SW480 (cell line): ENCODE data around the gene CDON.

ENCODE experiments used
- DNase-seq: peaks from one replicate; pipeline ENCODE4 v3.0.0-alpha.2; 2016; ENCODE audit warnings: low spot score

Gene CDON

DNA sequence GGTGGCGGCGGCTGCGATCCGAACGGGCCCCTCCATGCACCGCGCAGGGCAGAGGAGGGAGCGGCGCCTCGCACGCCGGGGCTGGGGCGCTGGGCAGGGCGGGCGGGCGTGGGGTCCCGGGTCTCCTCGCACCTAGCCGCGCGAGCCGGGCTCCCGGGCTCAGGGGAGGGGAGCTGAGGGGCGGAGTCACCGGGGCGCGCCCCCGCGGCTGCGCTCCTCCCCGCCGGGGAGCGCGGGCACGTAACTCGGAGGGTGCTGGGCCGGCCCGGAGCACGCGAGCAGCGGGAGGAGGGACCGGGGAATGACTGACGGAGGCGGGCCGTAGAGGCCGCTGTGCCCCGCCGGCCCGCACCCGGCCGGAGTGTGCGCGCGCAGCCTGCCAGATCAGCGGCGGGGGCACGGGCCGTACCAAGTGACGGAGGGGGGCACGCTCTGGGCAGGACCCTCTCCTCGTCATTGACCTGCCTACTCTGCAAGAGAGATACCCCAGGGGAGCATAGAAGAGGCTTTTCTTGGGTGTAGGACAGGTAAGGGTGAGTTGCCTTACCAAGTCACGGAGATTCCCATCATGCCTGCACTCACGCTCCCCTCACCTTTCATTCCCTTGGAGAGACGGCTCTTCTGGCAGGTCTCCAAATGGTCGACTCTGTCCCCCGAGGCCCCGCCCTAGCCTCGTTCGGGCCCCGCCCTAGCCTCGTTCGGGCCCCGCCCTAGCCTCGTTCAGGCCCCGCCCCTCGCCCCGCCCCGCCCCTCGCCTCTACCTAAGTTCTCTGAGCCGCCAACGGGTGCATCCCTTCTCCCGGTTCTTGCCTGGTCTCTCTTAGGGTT is at the start of gene CDON:
TSS of gene CDON (minus strand) at position 188 of the 828 bp plus-strand sequence. CDS start 39,390 bp downstream, outside the sequence.
- peak; percentile 94 for DNase-seq

GRCh38 chr11:126111458-126112116 is 48.9 kb upstream of the CDON start:
- no peak for DNase-seq

DNA sequence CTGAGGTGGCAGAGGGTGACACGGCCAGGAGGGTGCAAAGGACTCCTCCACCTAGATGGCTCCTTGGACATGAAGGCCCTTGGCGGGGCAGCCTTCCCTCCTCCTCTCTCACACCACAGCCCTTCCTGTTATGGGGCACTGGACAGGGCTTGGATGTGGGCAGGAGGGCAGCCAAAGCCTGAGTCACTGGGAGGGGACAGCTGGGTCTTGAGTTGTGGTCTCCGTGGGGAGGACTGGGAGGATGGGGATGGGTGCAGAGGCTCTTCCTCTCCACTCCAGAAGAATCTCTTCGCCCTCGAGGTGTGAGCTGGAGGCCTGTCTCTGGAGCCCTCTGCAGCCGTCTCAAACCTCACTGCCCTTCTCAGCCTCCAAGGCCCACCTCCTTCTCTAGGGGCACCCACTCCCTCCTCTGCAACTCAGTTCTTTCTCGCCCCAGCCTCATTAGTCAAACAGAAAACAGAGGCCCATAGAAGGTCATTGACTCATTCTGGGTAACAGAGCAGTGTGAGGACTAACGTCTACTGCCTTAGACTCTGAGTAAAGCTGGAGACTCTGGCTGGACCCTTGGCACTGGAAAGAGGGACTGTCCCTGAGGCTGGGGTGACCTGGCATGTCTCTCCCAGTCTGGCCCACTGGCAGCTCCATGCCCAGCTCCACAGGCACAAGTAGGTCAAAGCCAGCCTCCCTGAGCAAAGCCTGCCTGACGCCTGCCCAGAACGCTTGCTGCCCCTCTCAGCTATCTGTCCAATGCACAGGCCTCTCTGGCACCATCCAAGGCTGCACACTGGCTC is 47.5 kb upstream of the CDON start:
- peak; percentile 11 for DNase-seq

DNA sequence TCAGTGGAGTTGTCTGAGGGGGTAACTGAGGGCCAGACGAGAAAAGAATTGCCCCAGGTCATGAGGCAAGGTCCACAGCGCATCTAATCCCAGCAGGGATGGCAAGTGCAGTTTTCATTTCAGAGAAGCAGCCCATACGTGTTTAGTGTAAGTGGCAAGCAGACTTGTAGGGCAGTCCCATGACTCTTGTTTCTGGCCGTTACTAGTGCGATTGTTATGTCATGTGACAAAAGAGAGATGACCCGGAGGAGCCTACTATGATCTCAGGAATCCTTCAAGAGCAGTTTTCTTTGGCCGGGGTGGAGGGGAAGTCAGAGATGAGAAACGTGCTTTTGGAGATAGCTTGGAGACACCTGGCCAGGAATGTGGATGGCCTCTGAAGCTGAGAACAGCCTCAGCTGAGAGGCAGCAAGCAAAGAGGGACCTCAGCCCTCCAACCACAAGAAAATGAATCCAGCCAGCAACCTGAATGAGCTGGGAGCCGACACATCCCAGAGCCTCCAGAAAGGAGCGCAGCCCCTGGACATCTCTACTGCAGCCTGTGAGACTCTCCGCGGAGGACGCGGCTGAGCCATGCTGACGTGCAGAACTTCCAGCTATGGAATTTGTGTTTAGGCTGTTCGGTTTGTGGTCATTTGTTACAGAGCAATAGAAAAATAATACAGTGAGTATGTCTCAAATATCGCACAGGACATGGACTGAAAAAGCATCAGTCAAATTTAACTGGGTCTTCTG is 44.1 kb upstream of the CDON start:
- DNase-seq, result no peak

- no peak for DNase-seq
These were observed 43.0 kb upstream of the CDON start for GRCh38 chr11:126105748-126106080.

GRCh38 chr11:126105022-126105747 is 42.5 kb upstream of the CDON start:
- DNase-seq, result no peak

DNA sequence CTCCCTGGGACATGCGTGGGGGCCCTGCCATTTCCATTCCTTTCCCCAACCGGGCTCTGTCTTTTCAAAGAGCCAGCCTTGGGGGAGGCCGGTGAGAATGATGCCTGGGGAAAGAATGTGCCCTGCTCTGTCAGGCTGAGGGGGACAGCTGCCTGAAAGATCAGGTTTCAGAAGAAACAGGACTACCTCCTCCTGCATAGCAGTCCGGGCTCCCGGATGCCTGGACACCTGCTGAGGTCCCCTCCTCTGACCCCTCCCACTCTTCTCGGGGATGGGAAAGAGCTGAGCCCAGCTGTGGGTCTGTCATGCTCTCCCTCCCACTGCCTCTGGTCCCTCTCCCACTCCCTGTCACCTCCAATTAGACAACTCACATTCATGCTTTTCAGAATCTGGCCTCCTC is 41.8 kb upstream of the CDON start:
- no peak for DNase-seq

DNA sequence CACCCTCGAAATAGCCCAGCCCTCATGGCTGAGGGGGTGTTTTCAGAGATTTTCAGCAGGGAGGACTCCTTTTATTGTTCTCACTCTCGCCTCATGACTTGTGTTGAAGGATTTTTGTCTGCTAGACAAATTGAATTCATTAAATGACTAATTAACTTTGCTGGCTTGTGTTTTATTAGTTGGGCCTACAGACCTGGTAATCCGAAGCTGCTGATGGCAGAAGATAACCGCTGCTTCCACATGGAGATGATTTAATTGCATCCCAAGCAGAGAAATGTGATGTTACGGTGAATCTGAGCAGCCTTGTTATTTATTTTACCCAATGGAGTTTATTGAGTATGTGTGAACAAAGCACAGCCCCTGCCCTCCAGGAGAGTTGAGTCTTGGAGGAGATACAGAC is 40.5 kb upstream of the CDON start:
- DNase-seq, result no peak

- no peak for DNase-seq
These were observed 39.8 kb upstream of the CDON start for GRCh38 chr11:126102436-126102981.

DNA sequence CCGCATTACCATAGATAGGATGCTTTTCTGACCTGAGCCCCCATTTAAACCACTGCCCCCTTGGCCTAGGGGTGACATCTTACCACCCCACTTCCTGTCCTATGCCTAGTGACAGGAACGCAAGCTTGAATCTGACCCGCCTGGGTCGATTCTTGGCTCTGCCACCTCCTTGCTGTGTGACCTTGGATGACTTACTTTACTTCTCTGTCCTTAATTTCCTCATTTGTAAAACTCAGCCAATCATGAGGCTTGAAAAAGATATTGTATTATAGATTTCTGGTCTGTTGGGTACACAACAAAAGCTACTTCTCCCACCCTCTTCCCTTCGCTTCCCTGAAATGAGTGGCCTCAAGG is 39.2 kb upstream of the CDON start:
- no peak for DNase-seq

- DNase-seq, result no peak
These were observed 38.7 kb upstream of the CDON start for GRCh38 chr11:126101251-126101929.

DNA sequence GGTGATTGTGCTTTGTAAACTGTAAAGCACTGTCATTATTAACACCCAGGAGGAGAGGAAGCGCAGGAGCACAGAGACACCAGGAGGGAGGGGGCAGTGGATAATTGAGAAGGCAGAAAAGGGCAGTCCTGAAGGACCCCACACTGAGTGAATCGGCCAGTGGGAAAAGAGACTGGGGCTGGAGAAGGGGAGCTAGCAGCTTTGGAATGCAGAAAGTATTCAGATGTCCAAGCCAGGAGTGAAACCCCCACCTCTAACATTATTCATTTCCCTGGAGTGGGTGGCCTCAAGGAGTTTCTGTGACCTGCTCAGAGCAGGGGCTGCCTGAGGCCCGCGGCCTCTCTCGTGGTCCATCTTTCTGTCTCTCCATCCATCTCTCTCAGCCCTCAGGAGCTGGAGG is 38.0 kb upstream of the CDON start:
- DNase-seq, result no peak

DNA sequence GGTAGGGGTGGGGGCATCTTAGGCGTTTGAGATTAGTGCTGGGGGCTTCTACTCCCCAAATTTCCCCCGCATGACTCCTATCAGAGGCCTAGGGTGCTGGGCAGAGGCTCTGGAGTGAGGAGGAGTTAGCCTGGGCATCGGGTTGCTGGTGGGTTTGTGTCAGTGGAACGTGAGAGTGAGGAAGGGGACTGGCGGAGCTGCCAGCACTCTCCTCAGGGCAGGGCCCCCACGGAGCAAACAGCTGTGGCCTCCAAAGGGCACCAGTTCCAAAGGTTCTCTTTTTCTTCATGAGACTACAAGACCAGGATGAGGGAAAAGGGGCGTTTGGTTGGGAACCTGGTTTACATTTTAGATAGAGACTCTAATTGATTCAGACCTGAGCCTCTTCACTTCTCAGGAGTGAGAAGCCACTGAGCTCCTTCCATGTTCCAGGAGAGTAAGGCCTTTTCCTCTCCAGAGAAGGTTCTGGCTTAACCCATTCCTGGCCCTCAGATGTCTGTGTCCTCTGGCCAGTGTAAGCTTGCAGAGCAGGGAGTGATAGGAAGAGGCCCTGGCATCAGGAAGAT is 35.6 kb upstream of the CDON start:
- no peak for DNase-seq

DNA sequence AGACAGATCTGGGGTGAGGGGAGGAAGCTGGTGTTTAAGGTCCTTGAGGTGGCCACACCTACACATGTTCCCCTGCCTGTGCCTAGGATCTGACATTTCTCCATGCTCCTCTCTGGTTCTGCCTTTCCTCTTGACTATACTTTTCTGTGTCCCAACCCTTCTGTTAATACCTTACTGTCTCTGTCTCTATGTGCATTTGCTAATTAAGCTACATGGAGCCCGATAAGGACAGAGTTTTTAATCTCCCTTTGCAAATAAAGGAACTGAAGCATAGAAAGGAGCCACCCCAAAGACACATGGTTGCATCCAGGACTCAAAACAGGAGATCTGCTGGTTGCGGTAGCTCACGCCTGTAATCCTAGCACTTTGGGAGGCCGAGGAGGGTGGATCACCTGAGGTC is 33.1 kb upstream of the CDON start:
- DNase-seq, result no peak

GRCh38 chr11:126090452-126090851 is 27.8 kb upstream of the CDON start:
- DNase-seq, result peak; percentile 13

- no peak for DNase-seq
These were observed 26.3 kb upstream of the CDON start for GRCh38 chr11:126088999-126089398.

DNA sequence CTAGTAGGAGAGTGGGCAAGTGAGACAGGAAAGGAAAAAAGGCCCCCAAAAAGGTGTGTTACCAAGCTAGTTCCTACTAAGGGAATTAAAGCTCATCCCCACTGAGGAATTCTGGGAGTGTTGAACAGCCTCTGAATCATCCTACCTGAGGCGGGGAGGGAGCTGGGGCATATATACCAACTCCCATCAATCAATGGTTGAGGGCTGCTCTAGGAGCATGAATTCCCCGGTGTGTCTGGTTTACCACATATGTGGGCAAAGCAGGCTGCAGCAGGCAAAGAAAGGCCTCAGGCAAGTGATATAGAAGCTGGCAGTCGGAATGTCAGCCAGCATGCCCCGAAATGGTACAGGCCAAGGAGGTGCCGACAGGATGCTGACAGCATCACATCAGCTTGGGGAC is 23.6 kb upstream of the CDON start:
- no peak for DNase-seq

DNA sequence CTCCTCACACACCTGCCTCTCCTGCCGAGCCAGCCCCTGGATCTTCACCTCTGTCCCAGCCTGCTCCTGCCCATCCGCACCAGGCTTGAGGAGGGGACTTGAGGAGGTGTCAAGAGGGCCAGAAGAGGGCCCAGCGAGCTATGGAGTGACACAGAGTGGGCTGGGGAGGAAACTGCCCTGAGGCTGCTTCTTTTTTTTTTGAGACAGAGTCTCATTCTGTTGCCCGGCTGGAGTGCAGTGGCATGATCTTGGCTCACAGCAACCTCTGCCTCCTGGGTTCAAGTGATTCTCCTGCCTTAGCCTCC is 21.9 kb upstream of the CDON start:
- DNase-seq, result no peak

DNA sequence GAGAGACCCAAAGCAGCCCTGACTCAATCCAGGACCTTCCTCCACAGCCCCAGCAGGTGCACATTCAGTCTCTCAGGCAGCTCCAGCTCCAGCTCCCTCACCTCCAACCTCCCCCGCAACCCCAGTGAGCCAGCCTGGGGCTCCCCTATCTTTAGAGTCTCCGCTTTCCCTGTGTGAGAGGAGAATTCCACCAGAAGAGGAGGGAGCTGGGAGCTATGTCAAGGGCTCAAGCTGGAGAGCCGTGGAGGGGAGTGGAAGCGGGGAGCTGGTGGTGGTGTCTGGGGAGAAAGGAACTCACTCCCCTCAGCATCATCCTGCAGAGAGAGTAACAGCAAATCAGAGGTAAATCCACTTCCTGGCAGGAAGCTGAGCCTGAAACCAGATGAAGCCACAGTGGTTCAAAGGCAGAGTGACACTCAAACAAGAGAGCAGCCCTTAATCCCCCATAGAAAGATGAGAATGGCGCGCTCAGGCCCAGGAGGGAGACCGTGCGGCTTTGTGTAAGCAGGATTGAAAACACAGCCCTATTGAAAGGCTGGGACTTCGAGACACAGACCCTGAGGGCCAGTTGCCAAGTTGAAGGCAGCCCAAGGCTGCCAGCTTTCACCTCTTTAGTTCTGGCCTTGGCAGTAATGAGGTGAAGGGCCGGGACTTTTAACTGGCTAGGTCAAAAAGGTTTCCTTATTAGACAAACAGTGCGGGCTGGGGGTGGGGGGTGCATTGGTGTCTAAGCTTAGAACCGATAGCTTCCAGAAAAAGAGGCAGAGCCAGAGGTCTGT is 21.4 kb upstream of the CDON start:
- no peak for DNase-seq
